Nephron (organoid): ENCODE results near the gene DCST2.

ENCODE experiments used
- H3K27ac Mint-ChIP-seq, 3 experiments: 2 replicates each; pipeline ENCODE4 v1.8.0; 2020; ENCODE audit warnings: mixed read lengths in 3 of 3, mild to moderate bottlenecking in 2 of 3, moderate library complexity in 1 of 3
- H3K27me3 Mint-ChIP-seq: 2 replicates; pipeline ENCODE4 v1.8.0; 2021; ENCODE audit warnings: low read depth, mild to moderate bottlenecking, moderate library complexity, mixed read lengths
- H3K36me3 Mint-ChIP-seq: 2 replicates; pipeline ENCODE4 v1.8.0; 2020; ENCODE audit warnings: low read depth, mixed read lengths
- H3K4me1 Mint-ChIP-seq: 2 replicates; pipeline ENCODE4 v1.8.0; 2020; ENCODE audit warnings: mixed read lengths
- H3K4me3 Mint-ChIP-seq, 3 experiments: 2 replicates each; pipeline ENCODE4 v1.8.0; 2020; ENCODE audit warnings: mild to moderate bottlenecking in 3 of 3, mixed read lengths in 3 of 3, moderate library complexity in 2 of 3
- H3K9me3 Mint-ChIP-seq: 2 replicates; pipeline ENCODE4 v1.8.0; 2020; ENCODE audit warnings: mixed read lengths
- TF ChIP-seq, protein P1 (sequence below), 3 experiments: fragments of 200-600 bp; sonication (generic); IDR thresholded peaks; one replicate each; pipeline ENCODE4 v1.5.0; 2021; ENCODE audit warnings: antibody characterized with exemption in 3 of 3; ENCODE audit not compliant: unreplicated experiment in 3 of 3

Gene DCST2

DNA sequence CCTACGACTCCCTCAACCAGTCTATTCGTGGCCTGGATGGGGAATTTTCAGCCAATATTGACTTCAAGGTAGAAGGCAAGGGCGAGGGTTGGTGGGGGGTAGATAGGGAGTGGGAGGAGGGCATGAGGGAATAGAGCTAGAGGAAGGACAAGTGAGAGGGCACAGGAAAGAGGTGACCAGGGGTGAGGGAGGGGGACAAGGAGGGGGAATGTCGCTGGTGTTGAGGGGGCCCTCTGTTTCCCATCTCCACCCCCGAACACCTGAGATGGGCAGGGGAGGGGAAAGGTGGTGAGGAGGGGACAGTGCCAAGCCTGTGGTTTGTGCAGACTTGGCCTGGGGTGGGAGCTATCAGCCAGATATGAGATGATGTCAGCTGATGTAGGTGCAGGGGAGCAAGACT is 9.2 kb upstream of the DCST2 start:
- H3K27ac Mint-ChIP-seq = no peak overlapping the region
- H3K27me3 Mint-ChIP-seq = peaks cover 15% of the 10 kb centered on the region
- H3K9me3 Mint-ChIP-seq = no peaks in the 10 kb centered on the region
- H3K36me3 Mint-ChIP-seq = no peaks in the 10 kb centered on the region
- TF ChIP-seq, protein P1, sequence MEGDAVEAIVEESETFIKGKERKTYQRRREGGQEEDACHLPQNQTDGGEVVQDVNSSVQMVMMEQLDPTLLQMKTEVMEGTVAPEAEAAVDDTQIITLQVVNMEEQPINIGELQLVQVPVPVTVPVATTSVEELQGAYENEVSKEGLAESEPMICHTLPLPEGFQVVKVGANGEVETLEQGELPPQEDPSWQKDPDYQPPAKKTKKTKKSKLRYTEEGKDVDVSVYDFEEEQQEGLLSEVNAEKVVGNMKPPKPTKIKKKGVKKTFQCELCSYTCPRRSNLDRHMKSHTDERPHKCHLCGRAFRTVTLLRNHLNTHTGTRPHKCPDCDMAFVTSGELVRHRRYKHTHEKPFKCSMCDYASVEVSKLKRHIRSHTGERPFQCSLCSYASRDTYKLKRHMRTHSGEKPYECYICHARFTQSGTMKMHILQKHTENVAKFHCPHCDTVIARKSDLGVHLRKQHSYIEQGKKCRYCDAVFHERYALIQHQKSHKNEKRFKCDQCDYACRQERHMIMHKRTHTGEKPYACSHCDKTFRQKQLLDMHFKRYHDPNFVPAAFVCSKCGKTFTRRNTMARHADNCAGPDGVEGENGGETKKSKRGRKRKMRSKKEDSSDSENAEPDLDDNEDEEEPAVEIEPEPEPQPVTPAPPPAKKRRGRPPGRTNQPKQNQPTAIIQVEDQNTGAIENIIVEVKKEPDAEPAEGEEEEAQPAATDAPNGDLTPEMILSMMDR (IDR thresholded peaks at IDR 0.05; ENCODE audit: unreplicated experiment in 3 of 3) = no peak
- no peak overlapping the region for H3K4me3 Mint-ChIP-seq
- peaks cover 7% of the 10 kb centered on the region for H3K4me1 Mint-ChIP-seq

DNA sequence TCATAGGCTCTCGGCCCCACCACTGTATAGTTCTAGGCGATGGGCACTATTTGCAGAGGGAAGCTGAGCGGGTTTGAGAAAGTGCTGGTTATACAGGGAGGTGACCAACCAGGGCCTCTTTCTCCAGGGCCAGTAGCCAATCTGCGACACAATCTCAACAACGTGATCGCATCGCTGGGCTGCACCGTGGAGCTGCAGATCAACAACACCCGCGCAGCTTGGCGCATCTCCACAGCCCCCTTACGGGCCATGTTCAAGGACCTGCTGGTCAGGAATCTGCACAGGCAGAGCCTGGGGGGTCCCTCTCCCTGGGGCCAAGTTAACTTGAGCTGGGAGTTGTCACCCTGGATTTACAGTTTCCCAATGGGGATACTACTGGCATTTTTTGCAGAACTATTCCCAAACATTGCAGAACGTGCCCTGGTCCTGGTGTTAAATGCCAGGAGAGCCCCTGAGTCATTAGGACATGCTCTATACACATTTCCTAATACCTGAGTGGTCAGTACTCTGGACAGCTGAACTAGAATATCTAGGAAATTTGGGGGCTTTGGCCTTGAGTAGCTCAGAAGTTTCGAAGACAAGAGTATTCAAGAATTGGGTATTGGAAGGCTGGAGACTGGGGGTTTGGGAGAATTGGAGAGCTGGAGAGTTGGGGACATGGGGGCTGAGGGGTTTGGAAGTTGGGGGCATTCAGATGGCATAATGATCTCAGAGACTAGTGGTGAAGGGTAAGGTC is 6.9 kb upstream of the DCST2 start:
- H3K27ac Mint-ChIP-seq = no peak overlapping the region
- TF ChIP-seq, protein P1 (IDR thresholded peaks at IDR 0.05; ENCODE audit: unreplicated experiment in 3 of 3) = no peak
- peaks cover 7% of the 10 kb centered on the region for H3K4me1 Mint-ChIP-seq
- no peak overlapping the region for H3K4me3 Mint-ChIP-seq
- H3K36me3 Mint-ChIP-seq = no peaks in the 10 kb centered on the region
- H3K9me3 Mint-ChIP-seq = no peaks in the 10 kb centered on the region
- peaks cover 17% of the 10 kb centered on the region for H3K27me3 Mint-ChIP-seq

DNA sequence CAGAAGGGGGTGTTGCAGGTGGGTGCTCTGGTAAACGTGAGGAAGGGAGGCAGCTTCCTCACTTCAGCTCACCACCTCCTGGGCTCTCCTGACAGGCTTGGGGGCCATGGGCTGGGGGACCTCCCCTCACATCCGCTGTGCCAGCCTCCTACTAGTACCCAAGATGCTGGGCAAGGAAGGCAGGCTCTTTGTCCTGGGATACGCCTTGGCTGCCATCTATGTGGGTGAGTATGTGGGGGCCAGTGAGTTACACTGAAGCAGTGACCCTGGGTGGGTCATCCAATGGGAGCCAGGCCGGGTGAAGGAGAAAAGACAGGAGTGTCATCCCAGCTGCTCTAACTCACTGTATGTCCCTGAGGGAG is 5.7 kb upstream of the DCST2 start:
- Mint-ChIP-seq H3K4me3 (no peak overlapping the region), H3K4me1 (no peaks in the 10 kb centered on the region), H3K27me3 (peaks cover 11% of the 10 kb centered on the region), H3K27ac (no peak overlapping the region), H3K9me3 (no peaks in the 10 kb centered on the region), H3K36me3 (no peaks in the 10 kb centered on the region)
- TF ChIP-seq, protein P1 (IDR thresholded peaks at IDR 0.05; ENCODE audit: unreplicated experiment in 3 of 3) = no peak

DNA sequence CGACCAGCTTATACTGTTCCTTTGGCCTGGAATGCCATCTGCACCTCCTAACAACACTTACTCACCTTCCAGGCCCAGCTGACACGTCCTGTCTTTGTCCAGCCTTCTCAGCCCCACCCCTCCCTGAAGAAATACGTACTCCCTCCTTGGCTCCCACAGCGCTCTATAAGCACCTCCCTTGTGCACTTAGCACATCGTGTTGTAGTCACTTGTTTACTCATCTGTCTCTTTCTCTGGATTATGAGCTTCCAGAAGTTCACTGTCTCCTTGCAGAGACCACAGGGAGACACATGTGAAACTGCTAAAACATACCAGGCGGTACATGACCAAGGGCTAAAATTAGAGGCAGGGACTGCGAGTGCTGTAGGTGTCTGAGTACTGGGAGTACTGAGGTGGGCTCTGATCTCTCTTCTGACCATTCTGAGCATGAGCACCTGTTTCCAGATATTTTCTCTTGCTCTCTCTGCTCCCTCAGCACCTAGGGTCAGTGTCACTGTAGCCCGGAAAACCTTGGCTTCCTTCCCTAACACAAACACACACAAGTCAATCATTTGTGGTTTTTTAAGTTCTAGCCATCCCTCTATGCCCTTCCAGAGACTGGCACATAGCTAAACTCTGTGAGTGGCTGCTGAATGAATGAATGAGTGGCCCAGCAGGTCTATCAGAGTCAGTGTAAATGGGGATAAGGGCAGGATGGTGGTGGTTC is 5.2 kb upstream of the DCST2 start:
- peaks cover 7% of the 10 kb centered on the region for H3K27me3 Mint-ChIP-seq
- no peak overlapping the region for H3K4me3 Mint-ChIP-seq
- H3K4me1 Mint-ChIP-seq = no peaks in the 10 kb centered on the region
- H3K27ac Mint-ChIP-seq = peak overlapping the region in 1 of 3 experiments; percentile 14
- no peaks in the 10 kb centered on the region for H3K9me3 Mint-ChIP-seq
- TF ChIP-seq, protein P1 (IDR thresholded peaks at IDR 0.05; ENCODE audit: unreplicated experiment in 3 of 3) = no peak
- no peaks in the 10 kb centered on the region for H3K36me3 Mint-ChIP-seq

DNA sequence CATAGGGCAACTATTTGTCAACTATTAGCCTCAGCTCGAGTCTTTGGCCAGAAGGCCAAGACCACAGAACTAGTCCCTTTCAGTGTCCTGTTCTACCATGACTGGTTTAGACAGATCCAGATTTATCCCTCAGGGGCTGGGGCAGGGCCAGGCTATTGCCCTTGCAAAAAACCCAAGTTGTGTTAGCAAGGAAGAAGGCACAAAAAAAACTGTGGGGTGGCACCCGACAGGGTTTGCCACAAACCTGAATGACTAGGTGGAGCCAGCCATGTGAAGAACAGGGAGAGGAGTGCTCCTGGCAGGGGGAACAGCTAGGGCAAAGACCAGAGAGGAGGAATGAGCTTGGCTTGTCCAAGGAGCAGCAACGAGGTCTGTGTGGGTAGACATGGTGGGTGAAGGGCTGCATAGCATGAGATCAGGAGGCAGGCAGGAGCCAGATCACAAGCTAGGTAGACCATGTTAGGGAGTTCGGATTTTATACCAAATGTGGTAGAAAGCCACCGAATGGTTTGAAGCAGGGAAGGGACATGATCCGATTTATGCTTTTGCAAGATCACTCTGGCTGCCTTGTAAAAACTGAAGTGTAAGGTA is 4.4 kb upstream of the DCST2 start:
- Mint-ChIP-seq H3K27ac (peak overlapping the region in 1 of 3 experiments; percentile 14), H3K4me3 (no peak overlapping the region), H3K27me3 (peaks cover 7% of the 10 kb centered on the region), H3K36me3 (no peaks in the 10 kb centered on the region), H3K4me1 (no peaks in the 10 kb centered on the region), H3K9me3 (no peaks in the 10 kb centered on the region)
- TF ChIP-seq, protein P1 (IDR thresholded peaks at IDR 0.05; ENCODE audit: unreplicated experiment in 3 of 3) = no peak
